Stimulated activated CD8-positive, alpha-beta memory T cell treated with anti-CD3 and anti-CD28 coated beads, Interleukin-15, amount 100 ng/mL, for 4 hours (primary cell): ENCODE measurements around the gene PRDM5.

ENCODE experiments used
- DNase-seq, 2 donors: peaks; one replicate each; pipeline ENCODE4 v3.0.0-alpha.2; 2020; ENCODE audit warnings: low read depth in 2 of 2

Gene PRDM5

GRCh38 chr4:120821029-120821428 is 101.5 kb downstream of the PRDM5 start:
- no peak for DNase-seq

GRCh38 chr4:120819805-120820437 is 102.6 kb downstream of the PRDM5 start:
- no peak for DNase-seq

GRCh38 chr4:120816296-120816965 is 106.1 kb downstream of the PRDM5 start:
- no peak for DNase-seq

- no peak for DNase-seq
These were observed 107.2 kb downstream of the PRDM5 start for GRCh38 chr4:120815361-120815760.

GRCh38 chr4:120814886-120815285 is 107.6 kb downstream of the PRDM5 start:
- DNase-seq, result no peak

- no peak for DNase-seq
These were observed 110.3 kb downstream of the PRDM5 start for GRCh38 chr4:120812216-120812615.

GRCh38 chr4:120809518-120809917 is 113.0 kb downstream of the PRDM5 start:
- no peak for DNase-seq

GRCh38 chr4:120808475-120809141 is 113.9 kb downstream of the PRDM5 start:
- DNase-seq, result no peak

GRCh38 chr4:120801137-120801758 is 121.3 kb downstream of the PRDM5 start:
- DNase-seq, result no peak

GRCh38 chr4:120798570-120798969 is 124.0 kb downstream of the PRDM5 start:
- DNase-seq, result no peak

- no peak for DNase-seq
These were observed 126.3 kb downstream of the PRDM5 start for GRCh38 chr4:120796271-120796670.

- DNase-seq, result no peak
These were observed 137.3 kb downstream of the PRDM5 start for GRCh38 chr4:120785202-120785601.

GRCh38 chr4:120777459-120777858 is 145.1 kb downstream of the PRDM5 start:
- no peak for DNase-seq

- DNase-seq, result no peak
These were observed 147.1 kb downstream of the PRDM5 start for GRCh38 chr4:120775431-120775830.

- DNase-seq, result no peak
These were observed 148.9 kb downstream of the PRDM5 start for GRCh38 chr4:120773641-120774040.

- DNase-seq, result no peak
These were observed 150.6 kb downstream of the PRDM5 start for GRCh38 chr4:120771907-120772306.

GRCh38 chr4:120770897-120771296 is 151.6 kb downstream of the PRDM5 start:
- no peak for DNase-seq

- no peak for DNase-seq
These were observed 153.3 kb downstream of the PRDM5 start for GRCh38 chr4:120769227-120769626.

- DNase-seq, result no peak
These were observed 157.3 kb downstream of the PRDM5 start for GRCh38 chr4:120765260-120765680.

GRCh38 chr4:120763650-120764049 is 158.9 kb downstream of the PRDM5 start:
- DNase-seq, result no peak

GRCh38 chr4:120761070-120761469 is 161.5 kb downstream of the PRDM5 start:
- no peak for DNase-seq

GRCh38 chr4:120760047-120760446 is 162.5 kb downstream of the PRDM5 start:
- DNase-seq, result no peak

- no peak for DNase-seq
These were observed 166.7 kb downstream of the PRDM5 start for GRCh38 chr4:120755864-120756263.
